Inflammatory macrophage (primary cell): ENCODE results near the gene KDM4C.
A peak's percentile ranks its signal among the peaks of the same experiment; 100 is the strongest.

Experiments used
- DNase-seq, 2 donors: peaks; one replicate each; pipeline ENCODE4 v3.0.0-alpha.2; 2020 to 2022

Gene KDM4C

GRCh38 chr9:6907772-6908381 is 150.1 kb downstream of the KDM4C start:
- DNase-seq = peak; percentile 9 to 19

GRCh38 chr9:6909181-6909580 is 151.4 kb downstream of the KDM4C start:
- DNase-seq = no peak

DNA sequence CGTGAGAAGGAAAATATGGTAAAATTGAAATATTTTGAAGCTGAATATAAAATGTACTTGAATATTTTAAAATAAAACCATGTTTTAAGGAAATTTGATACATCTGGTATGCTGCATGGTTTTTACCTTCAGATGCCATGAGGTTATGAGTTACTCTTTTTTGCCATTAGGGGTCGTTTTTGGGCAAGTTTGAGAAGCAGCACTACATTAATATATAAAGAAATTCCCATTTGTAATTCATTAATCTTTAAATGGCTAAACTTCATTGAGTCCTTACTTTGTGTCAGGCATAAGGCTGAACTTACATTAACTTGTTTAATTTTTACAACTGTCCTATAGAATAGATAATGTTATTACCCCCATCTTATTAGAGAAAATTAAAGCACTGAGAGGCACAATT is 152.3 kb downstream of the KDM4C start:
- peak in 1 of 2 donors; percentile 4 for DNase-seq

DNA sequence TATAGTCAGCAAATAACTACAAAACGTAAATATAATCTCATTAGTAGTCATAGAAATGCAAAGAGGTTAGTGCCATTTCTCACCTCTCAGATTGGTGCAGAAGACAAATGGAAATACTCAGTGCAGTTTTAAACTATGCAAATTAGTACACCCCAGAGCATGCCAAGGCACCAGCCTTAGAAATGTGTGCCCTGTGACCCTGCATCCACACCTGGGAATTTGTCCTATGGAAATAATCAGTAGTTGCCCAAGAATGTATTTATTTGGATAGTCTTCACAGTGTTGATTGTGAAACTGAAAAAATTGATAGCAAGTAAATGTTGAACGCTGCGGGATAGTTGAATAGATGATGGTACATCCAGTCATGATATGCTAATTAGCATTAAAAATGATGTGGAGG is 152.7 kb downstream of the KDM4C start:
- DNase-seq = no peak

- DNase-seq = no peak
Observed at GRCh38 chr9:6911901-6912638, 154.3 kb downstream of the KDM4C start.

DNA sequence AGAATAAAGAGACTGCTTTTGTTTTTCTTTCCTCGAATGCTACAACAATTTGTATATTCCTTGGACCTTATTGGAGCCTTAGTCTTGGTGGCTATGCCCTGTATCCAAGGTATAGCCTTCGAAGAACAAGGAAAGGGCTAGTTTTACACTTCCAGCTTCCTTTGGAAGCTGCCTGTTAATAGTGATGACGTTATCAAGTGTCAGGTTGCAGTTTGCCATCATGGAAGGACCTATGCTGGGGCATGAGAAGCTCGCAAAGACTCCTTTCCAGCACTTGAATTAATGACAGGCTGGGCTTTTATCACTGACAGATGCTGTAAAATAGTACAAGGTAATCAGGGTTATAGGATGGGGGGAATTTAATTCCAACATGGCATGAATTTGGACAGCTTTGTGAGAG is 157.9 kb downstream of the KDM4C start:
- no peak for DNase-seq

DNA sequence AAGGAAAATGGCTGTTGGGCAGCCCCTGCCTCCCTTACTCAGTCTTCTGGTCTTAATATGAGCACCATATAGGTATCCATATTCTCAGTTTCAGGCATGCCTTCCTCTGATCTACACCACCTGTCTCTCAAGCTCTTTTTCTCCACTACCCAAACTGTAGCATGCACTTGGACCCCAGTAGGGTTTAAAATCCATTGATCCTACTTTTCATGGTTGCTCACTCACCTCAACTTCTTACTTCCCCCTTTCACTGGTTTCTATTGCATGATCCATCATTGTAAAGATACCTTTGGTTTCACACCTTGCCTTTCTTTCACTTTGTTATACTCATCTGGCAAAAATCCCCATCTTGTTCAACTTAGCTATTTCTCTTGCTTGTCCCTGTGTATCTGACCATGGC is 159.4 kb downstream of the KDM4C start:
- DNase-seq = no peak

- peak in 1 of 2 donors; percentile 26 for DNase-seq
Observed at GRCh38 chr9:6920041-6920440, 162.3 kb downstream of the KDM4C start.

- no peak for DNase-seq
Observed at GRCh38 chr9:6921315-6921714, 163.5 kb downstream of the KDM4C start.

DNA sequence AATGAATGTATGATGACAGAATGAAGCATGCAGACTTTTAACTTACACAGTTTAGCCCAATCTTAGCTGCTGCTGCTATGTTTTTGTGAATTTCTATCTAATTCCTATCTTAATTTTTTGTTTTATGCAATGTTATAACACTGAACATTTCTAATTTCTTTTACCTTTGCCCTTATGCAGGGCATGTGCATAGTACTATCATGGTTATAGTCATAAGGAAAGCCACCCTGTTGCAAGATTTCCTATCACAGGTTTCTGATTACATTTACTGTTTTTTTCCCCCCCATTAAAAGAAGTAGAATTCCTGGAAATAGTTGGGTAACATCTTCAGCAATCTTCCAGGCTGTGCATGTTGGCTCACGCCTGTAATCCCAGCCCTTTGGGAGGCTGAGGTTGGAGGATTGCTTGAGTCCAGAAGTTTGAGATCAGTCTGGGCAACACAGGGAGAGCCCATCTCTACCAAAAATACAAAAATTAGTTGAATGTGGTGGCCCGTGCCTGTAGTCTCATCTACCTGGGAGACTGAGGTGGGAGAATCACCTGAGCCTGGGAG is 164.4 kb downstream of the KDM4C start:
- peak in 1 of 2 donors; percentile 10 for DNase-seq

DNA sequence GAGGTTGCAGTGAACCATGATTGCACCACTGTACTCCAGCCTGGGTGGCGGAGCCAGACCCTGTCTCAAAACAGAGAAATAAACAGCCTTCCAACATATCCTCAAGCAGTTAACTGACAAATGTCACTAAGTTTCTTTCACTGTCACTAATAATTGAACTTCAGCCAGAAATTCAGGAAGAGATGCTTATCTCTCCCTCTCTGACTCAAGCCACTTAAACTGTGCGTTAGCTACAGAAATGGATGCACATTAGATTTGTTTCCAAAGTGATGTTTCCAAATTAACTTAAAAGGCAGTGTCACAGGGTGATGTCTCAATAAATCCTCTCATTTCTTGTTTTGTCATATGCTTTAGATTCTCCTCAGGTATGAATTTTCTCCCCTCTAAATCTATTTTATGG is 164.9 kb downstream of the KDM4C start:
- DNase-seq = no peak

- DNase-seq = peak; percentile 15 to 19
Observed at GRCh38 chr9:6923086-6923485, 165.3 kb downstream of the KDM4C start.

- no peak for DNase-seq
Observed at GRCh38 chr9:6924149-6924548, 166.4 kb downstream of the KDM4C start.

GRCh38 chr9:6924988-6925563 is 167.3 kb downstream of the KDM4C start:
- DNase-seq = no peak

GRCh38 chr9:6925836-6926235 is 168.1 kb downstream of the KDM4C start:
- no peak for DNase-seq

DNA sequence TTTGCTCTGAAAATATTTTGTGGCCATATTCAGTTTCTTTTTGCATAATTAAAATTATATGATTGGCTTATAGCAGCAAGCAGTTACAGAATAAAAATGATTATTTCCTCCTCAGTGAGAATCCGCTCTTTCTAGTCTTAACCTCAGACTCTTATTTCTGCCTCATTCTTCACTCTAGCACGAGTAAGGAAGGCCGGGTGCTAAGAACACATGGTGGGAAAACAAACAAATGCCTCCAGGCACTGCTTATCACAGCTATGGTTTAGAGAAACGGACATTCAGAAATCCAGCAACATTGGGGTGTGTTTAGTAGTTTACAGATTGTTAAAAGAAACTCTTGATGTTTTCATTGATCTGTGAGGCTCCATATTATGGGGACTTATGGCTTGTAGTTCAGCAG is 168.7 kb downstream of the KDM4C start:
- no peak for DNase-seq

- DNase-seq = no peak
Observed at GRCh38 chr9:6927838-6928237, 170.1 kb downstream of the KDM4C start.

DNA sequence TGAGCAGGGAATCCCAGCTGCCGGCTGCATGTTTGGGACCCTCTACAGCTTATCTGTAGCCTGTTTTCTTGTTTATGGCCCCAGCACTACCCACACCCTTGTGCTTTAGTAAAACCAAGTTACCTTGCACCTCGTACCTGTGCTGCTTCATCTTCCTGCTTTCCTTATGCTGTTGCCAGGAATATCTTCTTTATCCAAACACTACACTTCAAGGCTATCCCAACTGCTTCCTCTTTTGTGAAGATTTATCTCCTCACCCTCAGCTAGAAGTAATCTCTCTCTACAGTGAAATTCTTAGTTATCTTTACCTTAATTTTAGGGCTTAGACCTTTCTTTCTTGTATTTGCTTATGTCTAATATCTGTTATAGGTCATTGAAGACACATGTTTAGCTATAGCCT is 171.1 kb downstream of the KDM4C start:
- no peak for DNase-seq

- no peak for DNase-seq
Observed at GRCh38 chr9:6929441-6930215, 171.9 kb downstream of the KDM4C start.

GRCh38 chr9:6930827-6931226 is 173.1 kb downstream of the KDM4C start:
- no peak for DNase-seq

DNA sequence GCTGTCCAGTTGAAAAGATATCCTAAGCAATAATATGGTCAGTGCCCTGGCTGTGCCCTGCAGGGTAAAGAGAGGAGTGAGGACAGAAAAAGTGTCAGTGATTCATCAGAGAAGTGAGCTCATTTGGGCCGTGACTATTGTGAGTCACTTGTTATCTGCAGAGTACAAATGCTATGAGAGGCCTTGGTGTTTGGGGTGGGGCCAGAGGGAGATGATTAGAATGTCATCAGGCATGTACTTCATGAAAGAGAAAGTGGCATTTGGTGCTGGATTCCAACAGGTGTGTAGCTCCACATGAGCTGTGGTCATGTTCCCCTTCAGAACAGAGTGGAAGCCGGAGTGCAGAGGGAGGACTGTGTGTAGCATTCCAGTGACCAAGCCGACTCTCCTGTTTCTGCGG is 174.1 kb downstream of the KDM4C start:
- peak in 1 of 2 donors; percentile 42 for DNase-seq

DNA sequence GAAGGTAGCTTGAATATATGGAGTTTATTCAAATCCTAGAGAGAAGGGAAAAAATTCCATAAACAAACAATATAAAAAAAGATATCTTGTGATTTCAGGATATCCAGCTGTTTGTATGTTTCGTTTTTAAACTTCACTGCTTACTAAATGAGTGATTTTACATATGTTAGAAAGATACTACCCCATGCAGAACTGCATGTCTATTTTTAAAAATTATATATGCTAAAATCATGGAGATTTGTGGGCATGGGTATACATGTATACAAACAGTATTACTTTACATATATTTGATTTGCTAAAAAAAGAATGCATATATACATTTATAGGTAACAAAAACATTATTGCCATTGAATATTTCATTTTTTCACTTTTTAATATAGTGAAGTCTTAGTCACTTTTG is 178.3 kb downstream of the KDM4C start:
- DNase-seq = no peak

GRCh38 chr9:6937209-6937608 is 179.4 kb downstream of the KDM4C start:
- no peak for DNase-seq
